Fibroblast of mammary gland (primary cell): ENCODE results near the gene ZNF282.
"Not testable (repeated sequence)": the region's sequence is repeated elsewhere in the genome, so short reads cannot be mapped to it uniquely, and the experiment has no call there.

Experiments used
- DNase-seq: peaks from one replicate; pipeline ENCODE4 v3.0.0-alpha.2; 2010; ENCODE audit warnings: low read depth
- H3K4me3 ChIP-seq: 2 replicates; pipeline ENCODE4 v1.5.1; 2011; ENCODE audit warnings: low read depth, mild to moderate bottlenecking, low read length, moderate library complexity; ENCODE audit not compliant: control insufficient read depth
- CTCF ChIP-seq: conservative IDR thresholded peaks from 2 replicates; pipeline ENCODE4 v1.5.1; 2011; ENCODE audit warnings: low read depth, low read length, inconsistent platforms; ENCODE audit not compliant: control insufficient read depth, insufficient read depth

Gene ZNF282

GRCh38 chr7:149223761-149224160, 28.4 kb downstream of the ZNF282 start:
- no peak overlapping the region for H3K4me3 ChIP-seq
- no peak for DNase-seq
- TF ChIP-seq CTCF = no peak

- TF ChIP-seq CTCF = no peak
- DNase-seq = no peak
- no peak overlapping the region for H3K4me3 ChIP-seq
Measured at GRCh38 chr7:149224352-149224751, 29.0 kb downstream of the ZNF282 start.

- no peak for DNase-seq
- TF ChIP-seq CTCF = no peak
- H3K4me3 ChIP-seq = no peak overlapping the region
Measured at GRCh38 chr7:149225106-149225505, 29.8 kb downstream of the ZNF282 start.

GRCh38 chr7:149225656-149226055, 30.3 kb downstream of the ZNF282 start:
- no peak for DNase-seq
- H3K4me3 ChIP-seq = no peak overlapping the region
- TF ChIP-seq CTCF = no peak

GRCh38 chr7:149226366-149226765, 31.0 kb downstream of the ZNF282 start:
- DNase-seq, H3K4me3 ChIP-seq: not testable (repeated sequence)

GRCh38 chr7:149226840-149227494, 31.6 kb downstream of the ZNF282 start:
- no peak for TF ChIP-seq CTCF
- peak; percentile 41 for DNase-seq
- no peak overlapping the region for H3K4me3 ChIP-seq

GRCh38 chr7:149228831-149229471, 33.6 kb downstream of the ZNF282 start:
- no peak for TF ChIP-seq CTCF
- no peak overlapping the region for H3K4me3 ChIP-seq
- DNase-seq = peak; percentile 11
